ENCODE results near the gene IMPACT.

DNA sequence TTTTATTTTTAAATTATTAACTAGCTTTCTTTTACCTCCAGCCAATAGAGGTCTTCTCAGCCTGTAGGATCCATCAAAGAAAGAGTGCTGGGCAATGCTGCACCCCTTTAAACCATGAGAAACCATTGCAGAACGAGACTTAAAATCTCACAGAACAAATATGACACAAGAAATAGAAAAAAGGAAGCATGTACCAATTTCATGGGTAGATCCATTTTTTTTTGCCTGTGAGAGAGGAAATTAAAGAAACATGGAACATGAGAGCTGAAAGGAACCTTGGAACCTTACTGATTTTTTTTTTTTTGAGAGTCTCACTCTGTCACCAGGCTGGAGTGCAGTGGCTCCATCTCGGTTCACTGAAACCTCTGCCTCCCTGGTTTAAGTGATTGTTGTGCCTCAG, 47.9 kb downstream of the IMPACT start:
- TF ChIP-seq, protein P1, sequence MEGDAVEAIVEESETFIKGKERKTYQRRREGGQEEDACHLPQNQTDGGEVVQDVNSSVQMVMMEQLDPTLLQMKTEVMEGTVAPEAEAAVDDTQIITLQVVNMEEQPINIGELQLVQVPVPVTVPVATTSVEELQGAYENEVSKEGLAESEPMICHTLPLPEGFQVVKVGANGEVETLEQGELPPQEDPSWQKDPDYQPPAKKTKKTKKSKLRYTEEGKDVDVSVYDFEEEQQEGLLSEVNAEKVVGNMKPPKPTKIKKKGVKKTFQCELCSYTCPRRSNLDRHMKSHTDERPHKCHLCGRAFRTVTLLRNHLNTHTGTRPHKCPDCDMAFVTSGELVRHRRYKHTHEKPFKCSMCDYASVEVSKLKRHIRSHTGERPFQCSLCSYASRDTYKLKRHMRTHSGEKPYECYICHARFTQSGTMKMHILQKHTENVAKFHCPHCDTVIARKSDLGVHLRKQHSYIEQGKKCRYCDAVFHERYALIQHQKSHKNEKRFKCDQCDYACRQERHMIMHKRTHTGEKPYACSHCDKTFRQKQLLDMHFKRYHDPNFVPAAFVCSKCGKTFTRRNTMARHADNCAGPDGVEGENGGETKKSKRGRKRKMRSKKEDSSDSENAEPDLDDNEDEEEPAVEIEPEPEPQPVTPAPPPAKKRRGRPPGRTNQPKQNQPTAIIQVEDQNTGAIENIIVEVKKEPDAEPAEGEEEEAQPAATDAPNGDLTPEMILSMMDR (IDR thresholded peaks at IDR 0.05), result no peak
- no peak for TF ChIP-seq POLR2A (IDR thresholded peaks at IDR 0.05)
